Endothelial cell of umbilical vein (primary cell): Measurements from ENCODE around the gene ACBD5. TPM values are rescaled to one million over a fixed set of nuclear protein-coding genes. Genes with fewer than 3 reads are reported as not detected.
"Not testable (repeated sequence)": the region's sequence is repeated elsewhere in the genome, so short reads cannot be mapped to it uniquely, and the experiment has no call there.

Source experiments
- BruUV-seq: library from RNA; stranded (reverse); fragments of 400-500 nt; replicated peaks from 2 replicates; lab custom pipeline; 2021; lab: Mats Ljungman, UMichigan
- CTCF ChIA-PET: fragments of 300-600, 350-600 bp; sonication (Branson Sonifier 250); formaldehyde crosslinking; loops from one replicate; lab custom pipeline; 2021; ENCODE audit warnings: antibody characterized with exemption, inconsistent platforms; lab: Charles Lee
- POLR2A ChIA-PET: fragments of 300-600, 350-600 bp; sonication (Branson Sonifier 250); formaldehyde crosslinking; loops from one replicate; lab custom pipeline; 2021; ENCODE audit warnings: antibody characterized with exemption, inconsistent platforms; lab: Charles Lee
- DNase-seq: peaks from one replicate; pipeline ENCODE4 v3.0.0-alpha.2; 2011; ENCODE audit warnings: low read depth, low spot score
- FAIRE-seq: peaks from 2 replicates; lab custom pipeline; 2011; peaks lifted over from hg19 to GRCh38; lab: Jason Lieb, UNC
- H2AFZ ChIP-seq: 2 replicates; pipeline ENCODE4 v1.6.0; 2012; ENCODE audit warnings: low read depth, low read length, control low read depth, inconsistent platforms
- H3K27ac ChIP-seq: 2 replicates; pipeline ENCODE4 v1.5.1; 2011; ENCODE audit warnings: low read depth, mild to moderate bottlenecking, control low read depth, low read length, moderate library complexity; ENCODE audit not compliant: insufficient read depth
- H3K27me3 ChIP-seq, 2 experiments: 2 replicates each; pipeline versions ENCODE4 v1.6.0 to v1.6.1; 2011; ENCODE audit warnings: low read length in 2 of 2, mixed read lengths in 1 of 2; ENCODE audit not compliant: control insufficient read depth in 2 of 2, insufficient read depth in 2 of 2
- H3K36me3 ChIP-seq, 2 experiments: 2 replicates in 1 of 2; 3 replicates in 1 of 2; pipeline ENCODE4 v1.5.1; 2011; ENCODE audit warnings: low read length in 2 of 2, mild to moderate bottlenecking in 1 of 2, moderate library complexity in 1 of 2; ENCODE audit not compliant: control insufficient read depth in 2 of 2, insufficient read depth in 2 of 2; ENCODE audit errors: extremely low read depth in 1 of 2
- H3K4me1 ChIP-seq: 3 replicates; pipeline ENCODE4 v1.5.1; 2011; ENCODE audit warnings: mild to moderate bottlenecking, low read length; ENCODE audit not compliant: control insufficient read depth, insufficient read depth; ENCODE audit errors: extremely low read depth
- H3K4me2 ChIP-seq: 2 replicates; pipeline ENCODE4 v1.6.1; 2011; ENCODE audit warnings: low read length, control low read depth, mixed read lengths; ENCODE audit not compliant: insufficient read depth
- H3K4me3 ChIP-seq, 3 experiments: fragments of 200-600 bp in 1 of 3; sonication (generic), shearing (Covaris generic) in 1 of 3; replicated peaks in 1 of 3; 2 replicates each; pipeline ENCODE4 v1.5.1; 2011 to 2016; ENCODE audit warnings: control low read depth in 3 of 3, low read length in 3 of 3, mild to moderate bottlenecking in 2 of 3, inconsistent platforms in 1 of 3, low read depth in 1 of 3, moderate library complexity in 1 of 3; ENCODE audit not compliant: insufficient read depth in 1 of 3
- H3K79me2 ChIP-seq: 2 replicates; pipeline ENCODE4 v1.6.0; 2012; ENCODE audit warnings: low read length, inconsistent platforms; ENCODE audit not compliant: control insufficient read depth, insufficient read depth
- H3K9ac ChIP-seq: replicated peaks from 2 replicates; pipeline ENCODE3; 2011; ENCODE audit warnings: low read length, control low read depth; ENCODE audit not compliant: insufficient read depth; ENCODE audit errors: extremely low read depth
- H3K9me1 ChIP-seq: replicated peaks from 3 replicates; pipeline ENCODE4 v1.6.0; 2011; ENCODE audit warnings: mild to moderate bottlenecking, low read length; ENCODE audit not compliant: control insufficient read depth, insufficient read depth; ENCODE audit errors: extremely low read depth
- H3K9me3 ChIP-seq: replicated peaks from 2 replicates; pipeline ENCODE4 v1.5.1; 2012; ENCODE audit warnings: low read length, inconsistent platforms; ENCODE audit not compliant: control insufficient read depth, insufficient read depth
- H4K20me1 ChIP-seq: replicated peaks from 2 replicates; pipeline ENCODE3; 2011; ENCODE audit warnings: mild to moderate bottlenecking, low read length; ENCODE audit not compliant: control insufficient read depth, insufficient read depth; ENCODE audit errors: extremely low read depth
- dilution Hi-C: fragments of 300-500 bp; cut with MboI; formaldehyde crosslinking; loops from one replicate; pipeline ENCODE4 v1.15.0; 2019; ENCODE audit warnings: low sequenced_read_pairs; ENCODE audit not compliant: extremely low pct_ligation_motif_present
- intact Hi-C: fragments of 100-400 bp; cut with micrococcal nuclease; formaldehyde crosslinking; loops from one replicate; pipeline ENCODE4 v1.10.0; 2022
- polyA plus RNA-seq, 4 experiments: library from polyadenylated mRNA; depleted of rRNA in 3 of 4; stranded (reverse) in 3 of 4; unstranded in 1 of 4; fragments of >200 nt; gene quantifications; 2 replicates each; pipeline versions ENCODE4 v1.2.1 to v1.2.3, GENCODE V29; 2011 to 2012; ENCODE audit warnings: missing spikeins in 1 of 4
- total RNA-seq: library from RNA; stranded (reverse); gene quantifications from 2 replicates; pipeline ENCODE4 v1.2.3, GENCODE V29; 2021

ACBD5 gene
- total and polyA plus RNA-seq, 2 donors (not counting 3 experiments of a cell fraction or from before 2014, with no cell fraction given): 6.6 to 21.5 TPM

- intact Hi-C loops, H4K20me1 ChIP-seq, BruUV-seq, dilution Hi-C loops, H2AFZ ChIP-seq, H3K27ac ChIP-seq, CTCF ChIA-PET, H3K4me3 ChIP-seq, H3K4me1 ChIP-seq, POLR2A ChIA-PET, H3K36me3 ChIP-seq, H3K4me2 ChIP-seq, H3K79me2 ChIP-seq, H3K9ac ChIP-seq, H3K9me1 ChIP-seq, H3K9me3 ChIP-seq, DNase-seq, FAIRE-seq: not testable (repeated sequence)
- H3K27me3 ChIP-seq: peaks cover 2 to 17% of the 10 kb centered on the region in 2 experiments
Measured at GRCh38 chr10:27266025-27266424, 25.4 kb upstream of the ACBD5 start.

DNA sequence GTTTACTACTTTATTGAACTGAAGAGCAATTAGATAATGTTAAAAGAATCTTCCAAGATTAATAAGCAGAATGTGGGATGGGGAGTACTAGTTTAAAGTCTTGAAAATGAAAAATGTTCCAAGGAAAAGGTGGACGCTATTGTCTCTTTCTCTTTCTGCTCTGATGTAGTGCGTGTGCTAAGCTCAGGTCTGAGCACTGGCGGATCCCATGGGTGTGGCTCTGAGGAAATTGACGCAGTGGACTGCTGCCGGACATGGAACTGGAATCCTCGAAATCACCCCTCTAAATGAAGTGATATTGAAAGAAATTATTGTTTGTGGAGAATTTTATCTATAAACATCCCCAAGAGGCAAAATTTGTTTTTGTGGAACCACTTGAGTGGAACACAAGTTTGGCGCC is 22.2 kb upstream of the ACBD5 start:
- intact Hi-C loops, H3K27ac ChIP-seq, DNase-seq, H3K9me1 ChIP-seq, H3K4me3 ChIP-seq, H4K20me1 ChIP-seq, POLR2A ChIA-PET, H3K9ac ChIP-seq, H3K36me3 ChIP-seq, FAIRE-seq, H3K4me1 ChIP-seq, H3K9me3 ChIP-seq, H2AFZ ChIP-seq, H3K79me2 ChIP-seq, BruUV-seq, dilution Hi-C loops, H3K4me2 ChIP-seq: not testable (repeated sequence)
- CTCF ChIA-PET: interaction anchor here (1.7 kb wide), 1 partner anchor 39 kb away, joined by 6 read pairs; no protein-coding TSS in a partner anchor
- peaks cover 23 to 49% of the 10 kb centered on the region in 2 experiments for H3K27me3 ChIP-seq
